SKM-1 treated with dmso at 0.1 percent for 144 hours (cell line): Measurements from ENCODE around the gene CHRM1.

Experiments used
- DNase-seq: peaks from one replicate; lab custom pipeline; 2025; ENCODE audit not compliant: unreplicated experiment; lab: John Stamatoyannopoulos, UW

Gene CHRM1

DNA sequence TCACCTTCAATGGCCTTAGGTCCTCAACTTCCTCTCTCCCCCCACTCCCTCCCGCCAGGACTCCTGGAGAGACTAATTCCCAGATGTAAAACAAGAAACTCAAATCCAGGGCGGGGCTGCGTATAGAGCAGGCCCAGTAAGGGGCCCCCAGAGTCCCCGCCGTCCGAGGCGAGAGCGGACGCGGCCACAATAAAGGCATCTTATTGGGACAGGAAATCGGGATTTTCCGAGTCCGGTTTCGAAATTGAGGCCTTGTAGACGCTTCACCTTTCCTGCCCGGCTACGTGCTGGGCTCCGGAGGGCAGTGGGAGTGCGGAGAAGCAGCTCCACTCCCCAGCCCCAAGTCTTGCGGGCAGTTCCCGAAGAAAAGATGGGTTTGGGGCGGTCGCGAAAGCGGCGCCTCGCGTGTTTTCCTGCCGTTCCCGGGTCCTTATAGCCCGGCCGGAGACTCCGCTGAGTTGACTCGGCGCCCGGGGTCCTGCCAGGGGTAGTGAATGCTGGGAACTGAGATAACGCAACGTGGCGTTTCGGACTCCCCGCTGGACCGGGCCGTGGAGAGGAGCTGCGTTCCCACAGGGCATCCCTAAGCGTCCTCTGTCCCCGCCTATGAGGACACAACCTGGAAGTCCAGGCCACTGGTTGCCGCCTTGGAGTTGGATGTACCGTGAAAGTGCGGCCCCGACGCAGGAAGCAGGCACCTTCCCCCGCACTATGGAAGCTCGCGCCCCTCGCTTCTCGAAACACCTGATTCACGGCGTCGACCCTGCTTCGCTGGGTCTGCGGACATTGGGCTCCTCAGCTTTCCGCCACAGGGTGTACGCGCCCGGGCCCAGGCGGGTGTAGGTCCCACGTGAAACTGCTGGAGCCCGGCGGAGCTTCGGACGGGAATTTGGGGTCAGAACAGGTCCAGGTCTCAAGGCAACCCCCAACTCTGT lies 4.8 kb upstream of the CHRM1 start:
- no peak for DNase-seq

DNA sequence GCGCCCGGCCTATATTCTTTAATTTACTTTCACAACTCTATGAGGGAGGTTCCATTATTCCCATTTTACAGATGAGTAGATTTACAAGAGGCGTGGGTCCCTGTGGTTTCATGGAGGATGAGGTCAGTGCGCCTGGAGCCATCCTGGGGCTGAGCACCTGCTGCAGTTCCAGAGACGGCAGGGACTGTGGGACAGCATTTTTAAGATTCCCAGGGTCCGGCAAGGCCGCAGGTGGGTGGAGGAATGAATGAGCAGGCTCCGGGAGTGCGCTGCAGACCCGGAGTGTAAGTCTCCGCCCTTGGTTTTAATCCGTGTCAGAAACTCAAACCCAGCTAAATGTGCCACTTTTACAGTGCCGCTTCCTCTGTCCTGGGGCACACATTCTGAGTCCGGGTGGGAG lies 4.1 kb upstream of the CHRM1 start:
- DNase-seq, result no peak

DNA sequence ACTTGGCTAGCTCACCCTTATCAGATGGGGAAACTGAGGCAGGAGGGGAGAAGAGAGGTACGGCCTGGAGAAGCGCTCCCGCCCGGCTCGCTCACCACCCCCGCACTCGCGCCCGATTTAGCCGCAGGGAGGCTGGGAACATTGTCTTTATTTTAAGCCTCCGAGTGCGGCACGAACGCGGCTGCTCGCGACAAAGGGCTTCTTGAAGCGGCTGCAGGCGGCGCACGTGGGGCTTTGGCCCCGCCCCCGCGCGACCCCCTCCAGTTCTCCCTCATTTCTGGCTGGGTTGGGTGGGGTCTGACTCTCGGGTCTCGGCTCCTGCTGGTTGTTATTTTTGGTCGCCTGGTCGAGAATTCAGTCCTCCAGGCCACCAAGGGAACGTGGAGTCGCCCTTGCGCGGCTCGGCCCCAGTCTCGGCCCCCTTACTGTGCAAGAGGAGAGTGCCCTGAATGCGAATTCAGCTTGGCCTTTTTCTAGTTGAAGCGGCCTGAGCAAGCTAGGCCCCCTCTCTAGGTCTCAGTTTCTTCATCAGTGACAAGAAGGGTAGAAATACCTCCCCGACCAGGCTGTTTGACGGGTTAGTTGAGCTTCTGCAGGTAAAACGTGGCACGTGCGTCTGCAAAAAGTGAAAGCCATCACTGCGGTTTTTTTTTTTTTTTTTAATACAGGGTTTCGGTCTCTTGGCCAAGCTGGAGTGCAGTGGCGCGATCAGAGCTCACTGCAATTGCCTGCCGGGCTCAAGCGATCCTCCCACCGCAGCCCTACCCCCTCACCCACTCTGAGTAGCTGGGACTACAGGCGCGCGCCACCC lies 2.6 kb upstream of the CHRM1 start:
- DNase-seq, result no peak

DNA sequence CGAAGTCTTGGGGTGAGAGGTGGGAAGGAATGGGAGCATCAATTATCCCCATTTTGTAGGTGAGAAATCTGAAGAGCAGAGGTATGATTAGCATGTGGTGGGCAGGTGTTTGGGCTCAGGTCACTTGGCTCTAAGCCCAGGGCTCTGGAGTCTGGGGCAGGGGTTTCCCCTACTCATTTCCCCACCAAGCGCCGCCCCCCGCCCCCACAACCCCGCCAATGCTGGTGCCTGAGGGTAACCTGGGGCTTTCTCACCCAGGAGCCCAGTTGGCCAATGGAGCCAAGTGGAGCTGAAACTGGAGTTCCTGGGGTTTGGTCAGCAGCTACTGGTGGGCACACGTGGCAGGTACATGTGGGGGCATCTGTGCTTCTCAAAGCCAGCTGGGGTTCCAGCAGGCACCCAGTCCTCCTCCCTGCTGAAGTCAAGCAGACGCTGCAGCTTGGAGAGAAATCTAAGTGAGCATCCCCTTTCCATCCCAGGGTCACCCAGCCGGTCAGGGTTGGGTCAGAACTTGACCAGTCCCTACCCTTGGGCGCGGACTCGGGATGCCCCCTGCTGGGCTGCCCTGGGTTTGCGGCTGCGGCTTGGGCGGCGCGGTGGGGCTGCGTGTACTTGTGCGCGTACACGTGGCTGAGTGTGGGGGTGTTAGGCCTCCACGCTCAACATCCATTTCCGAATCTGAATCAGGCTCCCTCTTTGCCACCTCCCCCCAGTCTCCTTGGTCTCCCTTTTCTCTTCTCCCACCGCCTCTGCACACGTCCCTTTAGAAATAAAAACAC lies 1.7 kb upstream of the CHRM1 start:
- DNase-seq, result no peak

- DNase-seq, result no peak
Measured at GRCh38 chr11:62922189-62922589, 1.0 kb upstream of the CHRM1 start.

- no peak for DNase-seq
Measured at GRCh38 chr11:62921573-62922188, 518 bp upstream of the CHRM1 start.

GRCh38 chr11:62919898-62920640 lies 1.1 kb downstream of the CHRM1 start:
- no peak for DNase-seq

DNA sequence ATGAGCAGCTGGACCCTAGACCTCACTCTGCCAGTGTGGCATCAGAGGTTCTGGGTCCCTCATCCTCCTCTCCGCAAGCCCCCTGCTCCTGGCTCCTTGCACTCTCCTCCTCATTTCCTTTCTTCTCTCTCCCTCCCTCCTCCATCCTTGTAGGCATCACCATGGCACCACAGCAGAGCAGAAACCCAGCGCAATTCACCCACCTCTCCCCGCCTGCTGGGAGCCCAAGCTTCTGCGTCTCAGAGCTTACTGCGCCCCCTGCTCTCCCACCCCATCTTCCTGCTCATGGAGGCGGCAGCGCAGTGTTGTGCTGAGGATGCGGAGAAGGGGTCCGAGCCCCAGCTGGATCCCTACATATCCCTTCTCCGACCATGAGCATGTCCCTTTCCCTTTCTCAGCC lies 1.7 kb downstream of the CHRM1 start:
- DNase-seq, result no peak

DNA sequence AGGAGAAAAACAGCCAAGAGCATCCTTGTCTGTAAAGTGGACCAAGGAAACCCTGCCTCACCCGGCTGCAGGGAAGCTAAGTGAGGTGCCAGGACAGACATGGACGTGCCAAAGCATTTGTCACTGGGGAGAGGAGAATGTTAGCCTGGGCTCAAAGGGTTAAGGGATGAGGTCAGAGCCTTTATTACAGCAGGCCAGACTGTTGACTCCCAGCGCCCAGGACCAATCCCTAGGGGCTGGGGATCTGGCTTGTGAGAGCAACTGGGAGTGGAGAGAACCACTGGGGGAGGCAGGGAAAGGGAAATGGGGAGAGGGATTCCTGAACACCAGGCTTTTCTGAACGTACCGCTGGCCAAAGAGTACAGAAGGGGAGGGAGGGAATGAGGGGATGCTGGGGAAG lies 2.6 kb downstream of the CHRM1 start:
- no peak for DNase-seq

DNA sequence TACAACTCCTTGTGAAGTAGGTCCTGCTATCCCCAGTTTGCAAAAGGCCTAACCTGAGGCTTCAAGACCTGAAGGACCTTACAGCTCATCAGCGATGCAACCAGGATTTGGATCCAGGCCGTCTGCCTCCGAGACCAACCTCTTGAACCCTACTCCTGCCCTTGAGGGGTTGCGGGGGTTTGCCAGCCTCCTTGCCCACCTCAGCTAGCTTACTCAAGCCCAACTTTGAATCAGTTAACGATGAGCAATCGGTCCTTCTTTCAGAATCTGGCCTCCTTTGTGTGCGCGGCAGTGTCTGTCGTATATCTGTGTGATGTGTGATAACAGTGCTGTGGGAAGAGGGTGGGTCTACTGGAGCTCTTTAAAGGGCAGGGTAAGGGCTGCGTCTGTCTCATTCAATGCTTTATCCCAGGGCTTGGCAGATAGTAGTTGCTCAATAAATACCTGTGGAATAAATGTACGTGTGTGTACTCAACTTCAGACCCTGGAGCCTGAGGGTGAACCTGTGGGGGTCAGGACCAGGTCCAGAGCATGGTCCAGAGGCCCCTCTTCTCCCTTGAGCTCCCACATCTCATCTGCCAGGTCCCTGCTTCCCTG lies 3.2 kb downstream of the CHRM1 start:
- DNase-seq, result no peak

GRCh38 chr11:62914416-62914815 lies 6.7 kb downstream of the CHRM1 start:
- DNase-seq, result no peak

GRCh38 chr11:62912268-62912667 lies 8.9 kb downstream of the CHRM1 start:
- DNase-seq, result no peak

GRCh38 chr11:62911137-62912130 lies 9.7 kb downstream of the CHRM1 start:
- no peak for DNase-seq

DNA sequence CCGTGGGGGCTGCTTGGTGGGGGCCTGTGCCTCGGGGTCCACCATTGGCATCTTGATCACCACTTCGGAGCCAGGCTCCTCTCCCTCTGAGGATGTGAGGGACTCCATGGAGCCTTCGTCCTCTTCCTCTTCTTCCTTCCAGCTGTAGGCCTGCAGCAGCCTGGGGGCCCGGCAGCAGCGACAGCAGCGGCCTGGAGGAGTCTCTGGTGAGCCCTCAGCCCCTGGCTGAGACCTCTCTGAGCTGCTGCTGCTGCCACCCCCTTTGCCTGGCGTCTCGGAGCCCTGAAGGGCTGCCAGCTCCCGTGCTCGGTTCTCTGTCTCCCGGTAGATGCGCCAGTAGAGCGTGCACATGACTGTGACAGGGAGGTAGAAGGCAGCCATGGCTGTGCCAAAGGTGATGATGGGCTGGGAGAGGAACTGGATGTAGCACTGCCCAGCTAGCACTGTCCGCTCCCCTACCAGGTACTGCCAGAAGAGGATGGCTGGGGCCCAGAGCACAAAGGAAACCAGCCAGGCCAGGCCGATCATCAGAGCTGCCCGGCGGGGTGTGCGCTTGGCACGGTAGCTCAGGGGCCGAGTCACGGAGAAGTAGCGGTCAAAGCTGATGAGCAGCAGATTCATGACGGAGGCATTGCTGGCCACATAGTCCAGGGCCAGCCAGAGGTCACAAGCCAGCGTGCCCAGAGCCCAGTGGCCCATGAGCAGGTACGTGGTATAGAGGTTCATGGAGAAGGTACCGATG lies 10.9 kb downstream of the CHRM1 start:
- DNase-seq, result no peak

- DNase-seq, result no peak
Measured at GRCh38 chr11:62909107-62909894, 11.9 kb downstream of the CHRM1 start.

GRCh38 chr11:62908468-62909072 lies 12.6 kb downstream of the CHRM1 start:
- no peak for DNase-seq
